Astrocyte of the spinal cord (primary cell): ENCODE data around the gene RNF157.
A peak's percentile ranks its signal among the peaks of the same experiment; 100 is the strongest.
"Not testable (repeated sequence)": the region's sequence is repeated elsewhere in the genome, so short reads cannot be mapped to it uniquely, and the experiment has no call there.

Experiments used
- DNase-seq: peaks from one replicate; pipeline ENCODE4 v3.0.0; 2011; ENCODE audit warnings: low read depth, low spot score
- H3K4me3 ChIP-seq: 2 replicates; pipeline ENCODE4 v1.5.1; 2011; ENCODE audit warnings: low read depth, mild to moderate bottlenecking, low read length, moderate library complexity
- in situ Hi-C: cut with HindIII; loops from 2 replicates; pipeline ENCODE4 v1.10.0; 2017; ENCODE audit warnings: low sequenced_read_pairs
- TF ChIP-seq, protein P1 (sequence below): IDR thresholded peaks from 2 replicates; pipeline ENCODE4 v1.5.1; 2012; ENCODE audit warnings: low read depth, mild to moderate bottlenecking, low read length, inconsistent platforms

RNF157 gene

DNA sequence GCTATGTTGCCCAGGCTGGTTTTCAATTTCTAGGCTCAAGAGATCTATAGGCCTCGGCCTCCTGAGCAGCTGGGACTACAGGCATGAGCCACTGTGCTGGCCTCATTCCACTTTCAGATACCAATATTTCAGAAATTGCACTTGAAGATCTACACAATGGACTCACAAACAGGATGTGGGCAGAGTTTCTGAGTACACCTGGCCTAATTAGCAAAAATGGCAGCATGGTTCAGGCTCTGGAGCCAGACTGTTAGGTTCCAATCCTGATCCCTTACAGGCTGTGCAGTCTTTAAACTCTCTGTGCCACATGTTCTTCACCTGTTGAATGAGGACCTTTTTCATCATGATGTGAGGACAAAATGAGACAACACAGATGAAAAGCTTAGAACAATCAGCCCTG, 32.2 kb downstream of the RNF157 start:
- no peak for DNase-seq
- in situ Hi-C loops: no loop called here
- TF ChIP-seq, protein P1, sequence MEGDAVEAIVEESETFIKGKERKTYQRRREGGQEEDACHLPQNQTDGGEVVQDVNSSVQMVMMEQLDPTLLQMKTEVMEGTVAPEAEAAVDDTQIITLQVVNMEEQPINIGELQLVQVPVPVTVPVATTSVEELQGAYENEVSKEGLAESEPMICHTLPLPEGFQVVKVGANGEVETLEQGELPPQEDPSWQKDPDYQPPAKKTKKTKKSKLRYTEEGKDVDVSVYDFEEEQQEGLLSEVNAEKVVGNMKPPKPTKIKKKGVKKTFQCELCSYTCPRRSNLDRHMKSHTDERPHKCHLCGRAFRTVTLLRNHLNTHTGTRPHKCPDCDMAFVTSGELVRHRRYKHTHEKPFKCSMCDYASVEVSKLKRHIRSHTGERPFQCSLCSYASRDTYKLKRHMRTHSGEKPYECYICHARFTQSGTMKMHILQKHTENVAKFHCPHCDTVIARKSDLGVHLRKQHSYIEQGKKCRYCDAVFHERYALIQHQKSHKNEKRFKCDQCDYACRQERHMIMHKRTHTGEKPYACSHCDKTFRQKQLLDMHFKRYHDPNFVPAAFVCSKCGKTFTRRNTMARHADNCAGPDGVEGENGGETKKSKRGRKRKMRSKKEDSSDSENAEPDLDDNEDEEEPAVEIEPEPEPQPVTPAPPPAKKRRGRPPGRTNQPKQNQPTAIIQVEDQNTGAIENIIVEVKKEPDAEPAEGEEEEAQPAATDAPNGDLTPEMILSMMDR: no peak
- H3K4me3 ChIP-seq: no peak overlapping the region

DNA sequence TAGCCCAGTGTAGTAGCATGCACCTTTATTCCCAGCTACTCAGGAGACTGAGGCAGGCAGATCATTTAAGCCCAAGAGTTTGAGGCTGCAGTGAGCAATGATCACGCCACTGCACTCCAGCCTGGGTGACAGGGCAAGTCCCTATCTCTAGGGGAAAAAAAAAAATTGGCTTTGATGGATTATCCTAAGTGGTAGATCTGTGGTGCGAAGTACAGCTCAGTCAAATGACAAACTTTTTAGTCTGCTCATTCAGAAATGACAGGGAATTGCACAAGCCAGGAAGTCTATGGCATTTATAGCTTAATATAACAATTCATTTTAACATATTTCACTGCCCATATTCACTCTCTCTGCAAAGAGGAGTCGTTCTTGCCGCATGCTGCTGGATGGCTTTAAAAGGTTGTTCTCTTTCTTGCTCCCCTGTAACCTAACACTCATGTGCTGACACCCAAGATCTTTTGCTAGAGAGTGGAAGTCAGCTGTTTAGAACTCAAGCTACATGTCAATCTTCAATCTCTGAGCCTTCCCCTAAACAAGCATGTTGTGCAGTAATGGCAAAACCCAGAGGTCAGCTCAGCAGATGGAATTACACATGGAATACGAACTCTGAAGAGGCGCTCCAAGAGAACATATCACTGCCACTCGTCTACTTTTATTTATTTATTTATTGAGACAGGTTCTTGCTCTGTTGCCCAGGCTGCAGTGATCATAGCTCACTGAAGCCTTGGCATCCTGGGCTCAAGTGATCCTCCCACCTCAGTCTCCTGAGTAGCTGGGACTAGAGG, 32.8 kb downstream of the RNF157 start:
- no peak for DNase-seq
- TF ChIP-seq, protein P1: no peak
- in situ Hi-C loops: no loop called here
- no peak overlapping the region for H3K4me3 ChIP-seq

DNA sequence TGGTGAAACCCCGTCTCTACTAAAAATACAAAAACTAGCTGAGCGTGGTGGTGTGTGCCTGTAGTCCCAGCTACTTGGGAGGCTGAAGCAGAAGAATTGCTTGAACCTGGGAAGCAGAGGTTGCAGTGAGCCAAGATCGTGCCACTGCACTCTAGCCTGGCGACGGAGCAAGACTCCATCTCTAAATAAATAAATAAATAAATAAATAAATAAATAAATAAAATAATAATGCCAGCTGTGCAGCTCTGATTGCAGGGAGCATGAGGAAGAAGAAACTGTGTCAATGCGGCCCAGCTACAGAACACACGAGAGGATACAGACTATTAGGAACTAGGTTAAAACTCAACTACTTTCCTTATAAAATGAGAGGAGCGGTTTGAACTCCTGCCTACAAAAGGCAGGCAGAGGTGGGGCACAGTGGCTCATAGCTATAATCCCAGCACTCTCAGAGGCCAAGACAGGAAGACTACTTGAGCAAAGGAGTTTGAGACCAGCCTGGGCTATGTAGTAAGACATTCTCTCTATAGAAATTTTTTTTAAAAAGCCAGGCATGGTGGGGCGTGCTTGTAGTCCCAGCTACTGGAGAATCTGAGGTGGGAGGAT, 34.6 kb downstream of the RNF157 start:
- DNase-seq, H3K4me3 ChIP-seq, in situ Hi-C loops: not testable (repeated sequence)

DNA sequence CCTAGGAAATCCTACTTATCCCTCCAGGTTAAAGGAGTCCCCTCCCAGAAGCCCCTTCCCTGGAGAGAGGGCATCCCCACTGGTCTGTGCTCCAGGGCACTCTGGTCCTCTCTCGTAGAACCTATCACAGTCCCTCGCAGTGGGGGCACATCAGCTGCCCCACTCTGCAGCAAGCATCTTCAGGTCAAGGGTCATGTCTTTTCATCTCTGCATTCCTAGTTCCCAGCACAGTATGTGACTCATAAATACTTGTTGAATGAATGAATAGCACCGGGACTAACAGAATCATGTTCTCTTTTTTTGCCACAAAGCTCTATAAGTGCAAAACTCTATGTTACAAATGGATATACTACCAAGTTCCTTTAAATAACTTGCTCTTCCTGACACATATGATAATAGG, 36.0 kb downstream of the RNF157 start:
- DNase-seq: peak; percentile 67
- TF ChIP-seq, protein P1: no peak
- no peak overlapping the region for H3K4me3 ChIP-seq
- in situ Hi-C loops: no loop called here

DNA sequence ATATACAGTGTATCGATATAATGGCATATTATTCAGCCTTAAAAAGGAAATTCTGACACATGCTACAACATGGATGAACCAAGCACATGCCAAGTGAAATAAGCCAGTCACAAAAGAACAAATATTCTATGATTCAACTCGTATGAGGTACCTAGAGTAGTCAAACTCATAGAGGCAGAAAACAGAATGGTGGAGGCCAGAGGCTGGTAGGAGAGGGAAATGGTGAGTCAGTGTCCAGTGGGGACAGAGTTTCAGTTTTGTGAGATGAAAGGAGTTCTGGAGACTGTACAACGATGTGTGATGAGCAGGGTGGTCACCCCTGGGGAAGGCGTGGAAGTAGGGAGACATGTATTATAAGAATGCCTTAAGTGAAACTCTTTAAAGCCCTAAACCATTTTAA, 39.9 kb downstream of the RNF157 start:
- DNase-seq: no peak
- H3K4me3 ChIP-seq: no peak overlapping the region
- in situ Hi-C loops: no loop called here
- TF ChIP-seq, protein P1: no peak

DNA sequence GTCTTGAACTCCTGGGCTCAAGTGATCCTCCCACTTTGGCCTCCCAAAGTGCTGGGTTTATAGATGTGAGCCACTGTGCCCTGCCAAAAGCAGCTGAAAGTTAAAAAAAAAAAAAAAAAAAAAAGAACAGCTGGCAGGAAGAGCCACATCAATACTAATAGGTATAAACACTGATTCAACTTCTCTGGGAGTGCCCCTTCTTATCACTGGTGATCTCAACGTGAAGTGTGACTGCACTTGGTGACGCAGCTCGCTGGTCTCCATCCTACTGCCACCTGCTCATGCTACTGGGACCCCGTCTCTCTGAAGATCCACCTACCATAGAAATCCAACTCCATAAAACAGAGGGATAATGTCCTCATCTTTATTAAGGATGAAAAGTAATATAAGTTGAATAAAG, 40.8 kb downstream of the RNF157 start:
- in situ Hi-C loops: no loop called here
- H3K4me3 ChIP-seq: no peak overlapping the region
- TF ChIP-seq, protein P1: no peak
- no peak for DNase-seq

DNA sequence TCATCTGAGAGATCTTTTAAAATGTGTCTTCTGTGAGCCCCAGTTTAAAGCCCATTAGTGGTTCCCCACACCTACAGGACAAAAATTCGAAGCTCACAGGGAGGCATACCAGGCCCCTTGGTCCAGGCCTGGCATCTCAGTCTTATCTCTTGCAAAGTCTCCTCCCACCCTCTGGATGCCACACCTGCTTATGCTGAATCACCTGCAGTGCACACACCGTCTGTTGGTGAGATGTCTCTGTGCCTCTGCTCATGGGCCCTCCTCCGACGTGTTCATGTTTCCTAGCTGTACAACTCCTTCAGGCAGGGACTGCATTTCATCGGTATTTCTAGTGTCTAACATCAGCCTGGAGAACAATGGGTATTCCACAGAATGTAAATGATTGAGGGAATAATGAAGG, 41.6 kb downstream of the RNF157 start:
- no peak overlapping the region for H3K4me3 ChIP-seq
- in situ Hi-C loops: no loop called here
- no peak for DNase-seq
- TF ChIP-seq, protein P1: no peak
